ENCODE results near the gene ZNF717.

The ZNF717 gene

GRCh38 chr3:75768303-75769017 is 16.9 kb downstream of the ZNF717 start:
- DNase-seq (ENCODE audit: low read depth), result no peak
- H3K4me3 ChIP-seq (ENCODE audit: low read length), result no peak overlapping the region
- TF ChIP-seq, protein P1, sequence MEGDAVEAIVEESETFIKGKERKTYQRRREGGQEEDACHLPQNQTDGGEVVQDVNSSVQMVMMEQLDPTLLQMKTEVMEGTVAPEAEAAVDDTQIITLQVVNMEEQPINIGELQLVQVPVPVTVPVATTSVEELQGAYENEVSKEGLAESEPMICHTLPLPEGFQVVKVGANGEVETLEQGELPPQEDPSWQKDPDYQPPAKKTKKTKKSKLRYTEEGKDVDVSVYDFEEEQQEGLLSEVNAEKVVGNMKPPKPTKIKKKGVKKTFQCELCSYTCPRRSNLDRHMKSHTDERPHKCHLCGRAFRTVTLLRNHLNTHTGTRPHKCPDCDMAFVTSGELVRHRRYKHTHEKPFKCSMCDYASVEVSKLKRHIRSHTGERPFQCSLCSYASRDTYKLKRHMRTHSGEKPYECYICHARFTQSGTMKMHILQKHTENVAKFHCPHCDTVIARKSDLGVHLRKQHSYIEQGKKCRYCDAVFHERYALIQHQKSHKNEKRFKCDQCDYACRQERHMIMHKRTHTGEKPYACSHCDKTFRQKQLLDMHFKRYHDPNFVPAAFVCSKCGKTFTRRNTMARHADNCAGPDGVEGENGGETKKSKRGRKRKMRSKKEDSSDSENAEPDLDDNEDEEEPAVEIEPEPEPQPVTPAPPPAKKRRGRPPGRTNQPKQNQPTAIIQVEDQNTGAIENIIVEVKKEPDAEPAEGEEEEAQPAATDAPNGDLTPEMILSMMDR (conservative IDR thresholded peaks at IDR 0.05; ENCODE audit: low read depth, low read length), result no peak

DNA sequence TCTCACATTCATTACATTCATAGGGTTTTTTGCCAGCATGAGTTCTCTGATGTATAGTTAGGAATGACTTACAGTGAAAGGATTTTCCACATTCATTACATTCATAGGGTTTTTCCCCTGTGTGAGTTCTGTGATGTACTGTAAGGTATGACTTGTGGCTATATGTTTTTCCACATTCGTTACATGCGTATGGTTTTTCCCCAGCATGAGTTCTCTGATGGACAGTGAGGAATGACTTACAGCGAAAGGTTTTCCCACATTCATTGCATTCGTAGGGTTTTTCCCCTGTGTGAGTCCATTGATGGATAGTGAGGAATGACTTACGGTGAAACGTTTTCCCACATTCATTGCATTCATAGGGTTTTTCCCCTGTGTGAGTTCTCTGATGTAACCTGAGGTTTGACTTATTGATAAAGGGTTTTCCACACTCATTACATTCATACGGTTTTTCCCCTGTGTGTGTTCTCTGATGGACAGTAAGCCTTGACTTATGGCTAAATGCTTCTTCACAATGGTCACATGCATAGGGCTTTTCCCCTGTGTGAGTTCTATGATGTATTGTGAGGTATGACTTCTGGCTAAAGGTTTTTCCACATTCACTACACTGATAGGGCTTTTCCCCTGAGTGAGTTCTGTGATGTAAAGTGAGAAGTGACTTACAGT is 47.4 kb downstream of the ZNF717 start:
- DNase-seq (ENCODE audit: low read depth), result no peak
- no peak overlapping the region for H3K4me3 ChIP-seq (ENCODE audit: low read length)
- TF ChIP-seq, protein P1 (conservative IDR thresholded peaks at IDR 0.05; ENCODE audit: low read depth, low read length), result no peak

DNA sequence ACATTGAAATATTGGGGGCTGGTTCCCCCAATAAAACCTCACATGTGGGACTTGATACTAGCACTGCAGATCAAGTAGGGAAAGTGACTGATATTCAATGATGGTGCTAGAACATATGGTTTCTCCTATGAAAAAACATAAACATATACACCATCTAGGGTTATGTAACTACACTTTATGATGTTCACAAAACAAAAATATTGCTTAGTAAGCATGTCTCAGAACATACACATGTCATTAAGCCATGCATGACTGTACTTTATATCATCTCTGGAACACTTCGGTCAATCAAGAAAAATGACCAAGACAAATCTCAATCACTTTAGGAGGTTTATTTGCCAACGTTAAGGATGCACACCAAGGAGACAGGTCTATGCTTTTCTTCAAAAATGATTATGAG is 57.4 kb downstream of the ZNF717 start:
- TF ChIP-seq, protein P1 (conservative IDR thresholded peaks at IDR 0.05; ENCODE audit: low read depth, low read length), result no peak
- no peak for DNase-seq (ENCODE audit: low read depth)
- H3K4me3 ChIP-seq (ENCODE audit: low read length), result no peak overlapping the region

GRCh38 chr3:75692061-75692460 is 93.3 kb downstream of the ZNF717 start:
- H3K4me3 ChIP-seq (ENCODE audit: low read length), result no peak overlapping the region
- TF ChIP-seq, protein P1 (conservative IDR thresholded peaks at IDR 0.05; ENCODE audit: low read depth, low read length), result no peak
- DNase-seq (ENCODE audit: low read depth), result no peak

DNA sequence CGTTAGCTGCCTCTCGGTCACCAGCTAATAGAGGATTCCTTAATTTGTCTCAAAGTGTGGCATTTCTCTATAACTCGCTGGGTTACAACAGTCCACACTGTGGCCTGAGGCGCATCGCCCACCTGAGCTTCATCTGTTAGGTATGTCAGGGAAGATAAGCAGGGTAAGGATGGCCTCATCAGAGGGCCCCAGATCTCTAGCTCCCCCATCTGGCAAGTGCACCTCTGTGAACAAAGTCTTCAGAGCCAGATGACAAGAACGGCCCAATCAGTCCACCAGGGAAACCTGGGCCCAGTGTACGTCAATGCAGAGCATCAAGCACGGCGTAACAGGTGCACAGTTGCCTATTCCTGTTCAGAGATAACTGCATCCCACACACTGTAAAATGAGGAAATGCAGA is 98.0 kb downstream of the ZNF717 start:
- TF ChIP-seq, protein P1 (conservative IDR thresholded peaks at IDR 0.05; ENCODE audit: low read depth, low read length), result no peak
- DNase-seq (ENCODE audit: low read depth), result no peak
- H3K4me3 ChIP-seq (ENCODE audit: low read length), result no peak overlapping the region

Data from retinal pigment epithelial cell (primary cell).